B cell (primary cell): ENCODE data around the gene DNASE1L3. TPM values are rescaled to one million over a fixed set of nuclear protein-coding genes. Genes with fewer than 3 reads are reported as not detected.

Experiments
- ATAC-seq: fragments of 200-7000 bp; cut with Tn5 transposase; one replicate; pipeline ENCODE4 v1.10.0; 2021; ENCODE audit warnings: low read depth, mild to moderate bottlenecking, moderate number of reproducible peaks, moderate library complexity
- CTCF ChIA-PET: fragments of 350-600 bp; sonication (Branson Sonifier 250); formaldehyde crosslinking; loops from one replicate; lab custom pipeline; 2021; ENCODE audit warnings: antibody characterized with exemption, inconsistent platforms; lab: Charles Lee
- POLR2A ChIA-PET: fragments of 350-600 bp; sonication (Branson Sonifier 250); formaldehyde crosslinking; loops from one replicate; lab custom pipeline; 2021; ENCODE audit warnings: antibody characterized with exemption; lab: Charles Lee
- DNase-seq: peaks from one replicate; pipeline ENCODE4 v3.0.0; 2013
- H2AFZ ChIP-seq: 2 replicates; pipeline ENCODE4 v1.6.1; 2012; ENCODE audit warnings: mild to moderate bottlenecking, low read depth, low read length; ENCODE audit not compliant: insufficient read depth, poor library complexity, severe bottlenecking
- H3K27ac ChIP-seq, 2 donors: 1 replicate in 1 of 2; 2 replicates in 1 of 2; pipeline ENCODE4 v1.5.1; 2012 to 2013; ENCODE audit warnings: low read length in 2 of 2, mild to moderate bottlenecking in 2 of 2, moderate library complexity in 1 of 2
- H3K27me3 ChIP-seq, 4 experiments: fragments of 200-600 bp in 1 of 4; sonication (generic) in 1 of 4; replicated peaks in 1 of 4; 1 replicate in 2 of 4; 2 replicates in 2 of 4; pipeline versions ENCODE4 v1.6.1 to v1.7.0; 2013 to 2016; ENCODE audit warnings: low read length in 3 of 4, mild to moderate bottlenecking in 2 of 4, mixed read lengths in 1 of 4, moderate library complexity in 1 of 4; ENCODE audit not compliant: insufficient read depth in 4 of 4, control insufficient read depth in 3 of 4; ENCODE audit errors: control extremely low read depth in 1 of 4
- H3K36me3 ChIP-seq, 2 experiments: replicated peaks in 1 of 2; 1 replicate in 1 of 2; 2 replicates in 1 of 2; pipeline versions ENCODE4 v1.6.1 to v1.7.1; 2013; ENCODE audit warnings: low read length in 1 of 2; ENCODE audit not compliant: insufficient read depth in 2 of 2, control insufficient read depth in 1 of 2; ENCODE audit errors: control extremely low read depth in 1 of 2, extremely low read depth in 1 of 2
- H3K4me1 ChIP-seq, 2 donors: fragments of 200-600 bp in 1 of 2; sonication (generic) in 1 of 2; 1 replicate in 1 of 2; 2 replicates in 1 of 2; pipeline versions ENCODE4 v1.5.1 to v1.6.1; 2013 to 2017; ENCODE audit warnings: low read length in 2 of 2; ENCODE audit not compliant: control insufficient read depth in 2 of 2, insufficient read depth in 2 of 2
- H3K4me2 ChIP-seq: replicated peaks from 2 replicates; pipeline ENCODE3; 2012; ENCODE audit warnings: mild to moderate bottlenecking, low read depth, low read length; ENCODE audit not compliant: poor library complexity, severe bottlenecking
- H3K4me3 ChIP-seq, 5 experiments: fragments of 200-600 bp in 1 of 5; sonication (generic) in 1 of 5; 1 replicate in 3 of 5; 2 replicates in 2 of 5; pipeline versions ENCODE4 v1.5.1 to v1.7.0; 2011 to 2016; ENCODE audit warnings: low read length in 4 of 5, mild to moderate bottlenecking in 4 of 5, low read depth in 2 of 5, control low read depth in 1 of 5, moderate library complexity in 1 of 5; ENCODE audit not compliant: insufficient read depth in 1 of 5; ENCODE audit errors: control extremely low read depth in 1 of 5, extremely low read depth in 1 of 5
- H3K79me2 ChIP-seq: fragments of 200-600 bp; sonication (generic); one replicate; pipeline ENCODE4 v1.6.0; 2016; ENCODE audit warnings: low read length; ENCODE audit not compliant: control insufficient read depth, insufficient read depth
- H3K9ac ChIP-seq: fragments of 200-600 bp; sonication (generic); 2 replicates; pipeline ENCODE4 v1.6.1; 2017; ENCODE audit warnings: mild to moderate bottlenecking, low read length, moderate library complexity
- H3K9me3 ChIP-seq, 3 donors: one replicate each; pipeline versions ENCODE4 v1.6.1 to v1.7.1; 2013; ENCODE audit warnings: low read length in 2 of 3; ENCODE audit not compliant: control insufficient read depth in 2 of 3, insufficient read depth in 1 of 3; ENCODE audit errors: control extremely low read depth in 1 of 3
- H4K20me1 ChIP-seq: 2 replicates; pipeline ENCODE4 v1.6.0; 2012; ENCODE audit warnings: mild to moderate bottlenecking, low read length; ENCODE audit not compliant: insufficient read depth, control insufficient read depth, poor library complexity, severe bottlenecking
- H3K27ac Mint-ChIP-seq: one replicate; pipeline ENCODE4 v1.8.0; 2021; ENCODE audit warnings: mixed read lengths
- H3K27me3 Mint-ChIP-seq: one replicate; pipeline ENCODE4 v1.8.0; 2021; ENCODE audit warnings: mixed read lengths
- H3K4me1 Mint-ChIP-seq: one replicate; pipeline ENCODE4 v1.8.0; 2021; ENCODE audit warnings: mixed read lengths
- H3K4me3 Mint-ChIP-seq: one replicate; pipeline ENCODE4 v1.8.0; 2021; ENCODE audit warnings: mixed read lengths
- H3K9me3 Mint-ChIP-seq: one replicate; pipeline ENCODE4 v1.8.0; 2022; ENCODE audit warnings: mixed read lengths; ENCODE audit not compliant: insufficient read depth
- EZH2 ChIP-seq: IDR thresholded peaks from 2 replicates; pipeline ENCODE4 v1.6.1; 2012; ENCODE audit warnings: borderline replicate concordance, low read depth, mild to moderate bottlenecking, moderate library complexity, low read length; ENCODE audit not compliant: insufficient read depth, poor library complexity, severe bottlenecking
- WGBS: methylation state at CpG from one replicate; pipeline ENCODE4 v1.1.5; 2013; ENCODE audit warnings: missing lambda C conversion rate; ENCODE audit not compliant: insufficient coverage; 5-methylcytosine and 5-hydroxymethylcytosine counted together
- intact Hi-C: fragments of 100-400 bp; cut with micrococcal nuclease; formaldehyde crosslinking; loops from one replicate; pipeline ENCODE4 v1.10.0; 2022
- polyA plus RNA-seq: library from polyadenylated mRNA; depleted of rRNA; stranded (reverse); fragments of >200 nt; gene quantifications from 2 replicates; pipeline ENCODE4 v1.2.3, GENCODE V29; 2012
- total RNA-seq, 2 donors: library from RNA; stranded (reverse); fragments of 120-200 nt in 1 of 2; gene quantifications; 1 replicate in 1 of 2; 2 replicates in 1 of 2; pipeline versions ENCODE4 v1.2.3 to v1.2.4, GENCODE V29; 2013 to 2022
- TF ChIP-seq, protein P1 (sequence below): fragments of 200-600 bp; IDR thresholded peaks from one replicate; pipeline ENCODE4 v1.8.0; 2022; ENCODE audit warnings: antibody characterized with exemption, mild to moderate bottlenecking

DNASE1L3 gene
- total and polyA plus RNA-seq, 2 donors (not counting 1 experiment from before 2014, with no cell fraction given) = 0.39 to 2.6 TPM

GRCh38 chr3:58148049-58148448 is 62.7 kb downstream of the DNASE1L3 start:
- H3K4me3 ChIP-seq = no peak overlapping the region
- no peak overlapping the region for H3K9ac ChIP-seq
- ATAC-seq (no peak), DNase-seq (no peak)
- no peaks in the 10 kb centered on the region for H3K9me3 Mint-ChIP-seq
- no peaks in the 10 kb centered on the region for H3K4me1 Mint-ChIP-seq
- H3K4me1 ChIP-seq = no peaks in the 10 kb centered on the region
- H3K27ac Mint-ChIP-seq = no peak overlapping the region
- H3K79me2 ChIP-seq = no peaks in the 10 kb centered on the region
- H3K4me2 ChIP-seq = no peak overlapping the region
- no peaks in the 10 kb centered on the region for H3K27me3 ChIP-seq
- H3K27ac ChIP-seq = no peak overlapping the region
- intact Hi-C loops = no loop called here
- POLR2A ChIA-PET = no interaction called here
- H3K27me3 Mint-ChIP-seq = no peaks in the 10 kb centered on the region
- H3K9me3 ChIP-seq = no peaks in the 10 kb centered on the region
- WGBS = 100% methylated on average over 9 of the region's 9 CpGs
- peaks cover 0 to 48% of the 10 kb centered on the region in 2 experiments for H3K36me3 ChIP-seq
- H3K4me3 Mint-ChIP-seq = no peak overlapping the region
- no peak overlapping the region for H2AFZ ChIP-seq
- H4K20me1 ChIP-seq = no peaks in the 10 kb centered on the region
- CTCF ChIA-PET = interaction anchor here (1.1 kb wide), 2 partner anchors 26 to 29 kb away, joined by 3 to 4 read pairs; no protein-coding TSS in a partner anchor
- TF ChIP-seq, protein P1, sequence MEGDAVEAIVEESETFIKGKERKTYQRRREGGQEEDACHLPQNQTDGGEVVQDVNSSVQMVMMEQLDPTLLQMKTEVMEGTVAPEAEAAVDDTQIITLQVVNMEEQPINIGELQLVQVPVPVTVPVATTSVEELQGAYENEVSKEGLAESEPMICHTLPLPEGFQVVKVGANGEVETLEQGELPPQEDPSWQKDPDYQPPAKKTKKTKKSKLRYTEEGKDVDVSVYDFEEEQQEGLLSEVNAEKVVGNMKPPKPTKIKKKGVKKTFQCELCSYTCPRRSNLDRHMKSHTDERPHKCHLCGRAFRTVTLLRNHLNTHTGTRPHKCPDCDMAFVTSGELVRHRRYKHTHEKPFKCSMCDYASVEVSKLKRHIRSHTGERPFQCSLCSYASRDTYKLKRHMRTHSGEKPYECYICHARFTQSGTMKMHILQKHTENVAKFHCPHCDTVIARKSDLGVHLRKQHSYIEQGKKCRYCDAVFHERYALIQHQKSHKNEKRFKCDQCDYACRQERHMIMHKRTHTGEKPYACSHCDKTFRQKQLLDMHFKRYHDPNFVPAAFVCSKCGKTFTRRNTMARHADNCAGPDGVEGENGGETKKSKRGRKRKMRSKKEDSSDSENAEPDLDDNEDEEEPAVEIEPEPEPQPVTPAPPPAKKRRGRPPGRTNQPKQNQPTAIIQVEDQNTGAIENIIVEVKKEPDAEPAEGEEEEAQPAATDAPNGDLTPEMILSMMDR = no peak
- no peak for TF ChIP-seq EZH2

GRCh38 chr3:58144478-58145325 is 66.1 kb downstream of the DNASE1L3 start:
- intact Hi-C loops = no loop called here
- H3K79me2 ChIP-seq = no peaks in the 10 kb centered on the region
- no peaks in the 10 kb centered on the region for H3K9me3 ChIP-seq
- WGBS = 100% methylated on average over 1 of the region's 7 CpGs
- peaks cover 3 to 40% of the 10 kb centered on the region in 2 experiments for H3K36me3 ChIP-seq
- H2AFZ ChIP-seq = no peak overlapping the region
- H3K9me3 Mint-ChIP-seq = no peaks in the 10 kb centered on the region
- H3K4me1 Mint-ChIP-seq = no peaks in the 10 kb centered on the region
- no peak overlapping the region for H3K27ac Mint-ChIP-seq
- DNase-seq (no peak), ATAC-seq (no peak)
- no peaks in the 10 kb centered on the region for H3K27me3 ChIP-seq
- ChIA-PET CTCF (no interaction called here), POLR2A (no interaction called here)
- TF ChIP-seq EZH2 = no peak
- TF ChIP-seq, protein P1 = no peak
- H3K4me1 ChIP-seq = no peaks in the 10 kb centered on the region
- no peaks in the 10 kb centered on the region for H3K27me3 Mint-ChIP-seq
- H3K4me3 ChIP-seq = no peak overlapping the region
- no peaks in the 10 kb centered on the region for H4K20me1 ChIP-seq
- no peak overlapping the region for H3K27ac ChIP-seq
- no peak overlapping the region for H3K4me2 ChIP-seq
- H3K9ac ChIP-seq = no peak overlapping the region
- H3K4me3 Mint-ChIP-seq = no peak overlapping the region
